Medulla oblongata (tissue), 1 donor: Measurements from ENCODE around the gene KRTAP5-11.
"Not testable (repeated sequence)": the region's sequence is repeated elsewhere in the genome, so short reads cannot be mapped to it uniquely, and the experiment has no call there.

Experiments
- DNase-seq: peaks from one replicate; pipeline ENCODE4 v3.0.0-alpha.2; 2015; ENCODE audit errors: extremely low spot score

Gene KRTAP5-11

GRCh38 chr11:71581826-71582225 lies 849 bp downstream of the KRTAP5-11 start:
- DNase-seq: no peak

- peak; percentile 80 for DNase-seq
These were observed 2.3 kb downstream of the KRTAP5-11 start for GRCh38 chr11:71580057-71581003.

DNA sequence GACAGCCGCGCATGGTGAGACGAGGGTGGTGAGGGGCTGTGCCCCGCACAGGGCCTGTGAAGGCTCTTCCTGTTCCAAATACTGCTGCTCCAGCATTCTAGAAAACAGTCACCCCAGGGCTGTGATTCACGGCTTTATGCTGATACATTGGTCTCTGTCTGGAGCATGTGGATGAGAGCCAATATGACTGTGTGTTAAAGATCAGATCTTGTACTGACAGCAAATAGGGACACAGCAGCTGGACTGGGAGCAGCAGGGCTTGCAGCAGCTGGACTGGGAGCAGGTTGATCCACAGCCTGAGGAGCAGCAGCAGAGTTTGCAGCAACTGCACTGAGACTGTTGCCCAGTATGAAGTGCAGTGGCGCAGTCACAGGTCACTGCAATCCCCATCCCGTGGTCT lies 3.2 kb downstream of the KRTAP5-11 start:
- not testable (repeated sequence) for DNase-seq

DNA sequence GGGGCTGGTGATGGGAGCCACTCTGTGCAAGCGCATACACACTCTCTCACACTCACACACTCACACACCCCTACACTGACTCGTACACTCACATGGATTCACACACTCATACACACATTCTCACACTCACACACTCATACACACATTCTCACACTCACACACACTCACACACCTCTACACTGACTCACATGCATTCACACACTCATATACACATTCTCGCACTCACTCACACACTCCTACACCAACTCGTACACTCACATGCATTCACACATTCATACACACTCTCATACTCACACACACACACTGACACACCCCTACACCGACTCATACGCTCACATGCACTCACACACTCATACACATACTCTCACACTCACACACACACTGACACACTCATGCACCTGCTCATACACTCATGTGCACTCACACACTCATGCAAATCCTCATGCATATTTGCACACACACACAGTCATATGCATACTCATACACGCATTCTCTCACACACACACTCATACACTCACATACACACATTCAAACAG lies 5.1 kb downstream of the KRTAP5-11 start:
- no peak for DNase-seq

- not testable (repeated sequence) for DNase-seq
These were observed 5.8 kb downstream of the KRTAP5-11 start for GRCh38 chr11:71576688-71577465.

DNA sequence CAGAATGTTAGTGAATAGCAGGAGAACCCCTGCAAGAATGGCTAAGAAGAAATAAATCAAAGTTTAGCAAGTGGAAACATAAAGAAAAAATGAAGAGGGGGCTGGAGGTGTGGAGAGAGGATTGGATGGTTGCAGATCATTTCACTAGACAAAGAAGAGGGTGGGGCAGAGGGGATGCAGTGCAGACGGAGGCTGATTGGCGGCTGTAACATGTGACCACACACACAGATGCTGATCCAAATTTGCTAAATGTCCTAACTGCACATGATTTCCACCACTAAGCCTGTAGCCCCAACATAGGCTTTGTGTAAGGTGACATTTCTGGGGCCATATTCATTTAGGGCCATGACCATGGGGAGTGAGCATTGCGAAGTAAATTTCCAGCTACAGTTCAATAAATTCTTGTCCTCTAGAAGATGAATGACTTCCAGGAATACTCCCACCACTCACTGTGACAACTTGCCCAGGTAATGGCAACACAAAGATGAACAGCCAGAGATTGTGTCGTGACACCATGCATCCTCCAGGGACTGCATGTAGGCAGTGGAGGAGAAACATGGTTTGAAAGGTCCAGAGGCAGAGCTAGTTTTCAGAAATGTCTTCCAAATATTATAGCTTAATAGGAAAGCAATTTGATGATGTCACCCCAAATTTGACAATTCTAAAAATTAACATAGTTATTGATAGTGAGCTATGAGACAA lies 6.8 kb downstream of the KRTAP5-11 start:
- DNase-seq: no peak

DNA sequence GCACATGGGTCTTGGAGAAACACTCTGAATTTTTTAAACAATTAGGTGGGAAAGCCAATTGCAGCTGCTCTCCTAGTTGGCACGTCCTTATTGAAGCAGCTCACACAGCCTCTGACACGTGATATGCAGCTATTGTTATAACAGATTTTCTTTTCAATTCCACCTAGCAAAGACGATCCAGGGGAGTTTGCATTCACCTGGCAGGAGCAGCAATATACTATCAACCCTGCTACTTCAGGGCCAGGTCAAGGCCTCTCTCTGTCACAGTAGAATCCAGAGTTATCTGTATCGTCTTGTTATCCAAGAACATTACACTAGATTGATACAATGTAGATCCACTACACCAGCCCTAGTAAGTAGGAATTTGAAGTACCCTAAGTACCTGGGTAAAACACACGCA lies 8.3 kb downstream of the KRTAP5-11 start:
- DNase-seq: no peak

DNA sequence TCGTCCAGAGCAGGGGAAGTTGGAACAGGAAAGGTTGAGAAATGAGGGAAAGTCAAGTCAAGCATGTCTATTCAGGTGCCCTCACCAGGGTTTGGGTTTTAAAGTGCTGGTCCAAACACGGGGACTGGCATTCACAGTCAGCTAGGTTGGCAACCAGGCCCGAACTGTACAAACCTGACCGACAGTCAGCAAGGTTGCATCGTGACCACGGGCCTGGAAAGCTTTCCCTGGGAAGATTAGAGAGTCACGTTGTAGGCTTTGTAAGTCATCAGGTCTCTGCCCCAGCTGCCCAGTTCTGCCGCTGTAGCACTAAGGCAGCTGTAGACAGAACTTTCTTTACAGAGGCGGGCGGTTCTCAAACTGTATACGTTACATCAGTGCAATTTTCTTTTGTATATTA lies 9.9 kb downstream of the KRTAP5-11 start:
- no peak for DNase-seq

GRCh38 chr11:71571101-71571850 lies 11.4 kb downstream of the KRTAP5-11 start:
- DNase-seq: not testable (repeated sequence)

DNA sequence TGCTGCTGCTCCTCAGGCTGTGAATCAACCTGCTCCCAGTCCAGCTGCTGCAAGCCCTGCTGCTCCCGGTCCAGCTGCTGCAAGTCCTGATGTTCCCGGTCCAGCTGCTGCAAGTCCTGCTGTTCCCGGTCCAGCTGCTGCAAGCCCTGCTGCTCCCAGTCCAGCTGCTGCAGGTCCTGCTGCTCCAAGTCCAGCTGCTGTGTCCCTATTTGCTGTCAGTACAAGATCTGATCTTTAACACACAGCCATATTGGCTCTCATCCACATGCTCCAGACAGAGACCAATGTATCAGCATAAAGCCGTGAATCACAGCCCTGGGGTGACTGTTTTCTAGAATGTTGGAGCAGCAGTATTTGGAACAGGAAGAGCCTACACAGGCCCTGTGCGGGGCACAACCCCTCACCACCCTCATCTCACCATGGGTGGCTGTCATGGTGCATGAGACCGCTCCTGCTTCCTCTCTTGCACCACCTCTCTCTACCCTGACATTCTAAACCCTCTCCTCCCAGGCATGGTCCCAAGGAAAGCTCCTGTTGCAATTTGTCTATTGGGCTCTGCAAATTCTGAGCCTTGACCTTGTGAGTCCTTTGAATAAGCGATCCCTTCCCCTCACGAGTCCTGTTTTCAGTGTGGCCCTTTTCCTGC lies 13.8 kb downstream of the KRTAP5-11 start:
- DNase-seq: no peak

DNA sequence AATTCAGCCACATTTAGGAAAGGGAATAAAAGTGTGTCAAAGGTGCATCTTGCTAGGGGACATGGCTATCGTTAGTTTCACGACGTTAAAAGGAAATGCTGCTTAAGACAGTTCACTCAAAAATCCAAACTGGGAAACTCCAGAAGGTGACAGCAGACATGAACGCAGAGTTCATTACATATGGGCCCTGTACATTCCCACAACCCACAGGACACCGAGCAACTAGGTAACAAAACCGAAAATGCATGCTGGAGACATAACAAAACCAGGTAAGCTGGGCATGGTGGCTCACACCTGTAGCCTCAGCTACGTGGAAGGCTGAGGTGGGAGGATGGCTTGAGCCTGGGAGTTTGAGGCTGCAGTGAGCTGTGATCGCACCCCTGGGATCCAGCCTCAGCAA lies 15.0 kb downstream of the KRTAP5-11 start:
- not testable (repeated sequence) for DNase-seq

- not testable (repeated sequence) for DNase-seq
These were observed 15.8 kb downstream of the KRTAP5-11 start for GRCh38 chr11:71566626-71567599.

- no peak for DNase-seq
These were observed 16.5 kb downstream of the KRTAP5-11 start for GRCh38 chr11:71566081-71566620.

DNA sequence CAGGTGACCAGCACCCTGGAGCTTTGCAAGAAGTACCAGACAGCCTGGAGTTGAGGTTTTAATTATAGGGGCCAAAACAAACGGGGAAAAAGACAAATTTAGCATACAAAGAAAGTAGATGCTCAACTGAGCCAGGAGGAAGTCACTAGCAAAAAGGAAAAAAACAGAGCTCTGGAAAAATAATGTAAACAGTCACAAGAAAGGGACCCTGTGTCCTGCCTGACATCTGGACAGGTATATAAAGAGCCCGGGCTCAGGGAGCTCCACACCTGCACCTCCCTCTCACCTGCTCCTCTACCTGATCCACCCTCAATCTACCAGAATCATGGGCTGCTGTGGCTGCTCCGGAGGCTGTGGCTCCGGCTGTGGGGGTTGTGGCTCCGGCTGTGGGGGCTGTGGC lies 17.4 kb downstream of the KRTAP5-11 start, which contains the start of gene KRTAP5-10:
Gene KRTAP5-10, plus strand, starts transcription at position 301 of the 400 bp plus-strand sequence. Its CDS starts 25 bp downstream, at position 326.
- no peak for DNase-seq

DNA sequence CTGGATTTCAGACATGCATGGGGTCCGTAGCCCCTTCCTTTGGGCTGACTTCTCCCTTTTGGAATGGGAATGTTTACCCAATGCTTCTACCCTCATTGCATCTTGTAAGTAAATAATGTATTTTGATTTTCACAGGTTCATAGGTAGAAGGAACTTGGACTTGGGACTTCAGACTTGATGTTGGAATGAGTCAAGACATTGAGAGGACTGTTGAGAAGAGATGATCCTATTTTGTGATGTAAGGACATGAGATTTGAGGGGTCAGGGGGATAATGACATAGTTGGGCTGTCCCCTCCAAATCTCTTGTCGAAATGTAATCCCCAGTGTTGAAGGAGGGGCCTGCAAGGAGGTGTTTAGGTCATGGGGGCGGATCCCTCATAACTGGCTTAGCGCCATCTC lies 18.2 kb downstream of the KRTAP5-11 start:
- no peak for DNase-seq

DNA sequence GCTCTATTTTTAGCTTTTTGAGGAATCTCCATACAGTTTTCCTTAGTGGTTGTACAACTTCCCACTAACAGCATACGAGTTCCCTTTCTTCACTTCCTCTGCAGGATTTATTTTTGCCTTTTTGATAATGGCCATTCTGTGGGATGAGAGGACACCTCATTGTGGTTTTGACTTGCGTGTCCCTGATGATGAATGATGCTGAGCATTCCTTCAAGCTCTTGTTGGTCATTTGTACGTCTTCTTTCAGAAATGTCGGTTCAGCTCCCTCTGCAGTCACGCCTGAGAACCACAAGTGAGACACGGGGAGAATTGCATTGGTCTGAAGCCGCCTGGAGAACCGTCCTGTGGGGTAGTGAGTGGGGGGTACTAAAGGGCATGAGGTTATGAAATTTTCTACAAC lies 19.3 kb downstream of the KRTAP5-11 start:
- DNase-seq: peak; percentile 45

DNA sequence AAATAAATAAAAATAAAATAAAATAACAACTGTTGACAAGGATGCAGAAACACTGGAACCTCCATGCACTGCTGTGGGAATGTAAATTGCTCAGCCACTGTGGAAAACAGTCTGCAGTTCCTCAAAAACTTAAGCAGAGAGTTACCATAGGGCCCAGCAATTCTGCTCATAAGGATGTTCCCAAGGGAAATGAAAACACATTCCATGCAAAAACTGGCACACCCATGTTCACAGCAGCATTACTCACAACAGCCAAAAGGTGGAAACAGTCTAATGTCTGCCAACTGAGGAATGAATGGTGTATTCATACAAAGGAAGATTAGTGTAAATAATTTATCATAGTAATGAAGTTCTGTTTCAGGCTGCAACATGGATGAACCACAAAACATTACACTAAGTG lies 20.6 kb downstream of the KRTAP5-11 start:
- DNase-seq: no peak

DNA sequence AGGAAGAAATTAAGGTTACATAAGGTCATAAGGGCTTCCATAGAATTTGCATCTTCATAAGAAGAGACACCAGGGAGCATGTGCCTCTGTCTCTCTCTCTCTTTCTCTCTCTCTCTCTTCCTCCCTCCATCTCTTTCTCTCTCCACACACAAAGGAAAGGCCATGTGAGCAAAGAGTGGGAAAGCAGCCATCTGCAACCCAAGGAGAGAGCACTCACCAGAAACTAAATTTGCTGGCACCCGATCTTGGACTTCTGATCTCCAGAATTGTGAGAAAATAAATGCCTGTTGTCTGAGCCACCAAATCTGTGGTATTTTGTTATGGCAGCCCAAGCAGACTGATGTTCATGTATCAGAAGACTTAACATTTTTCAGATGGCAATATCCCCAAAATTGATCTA lies 23.7 kb downstream of the KRTAP5-11 start:
- DNase-seq: peak; percentile 73

DNA sequence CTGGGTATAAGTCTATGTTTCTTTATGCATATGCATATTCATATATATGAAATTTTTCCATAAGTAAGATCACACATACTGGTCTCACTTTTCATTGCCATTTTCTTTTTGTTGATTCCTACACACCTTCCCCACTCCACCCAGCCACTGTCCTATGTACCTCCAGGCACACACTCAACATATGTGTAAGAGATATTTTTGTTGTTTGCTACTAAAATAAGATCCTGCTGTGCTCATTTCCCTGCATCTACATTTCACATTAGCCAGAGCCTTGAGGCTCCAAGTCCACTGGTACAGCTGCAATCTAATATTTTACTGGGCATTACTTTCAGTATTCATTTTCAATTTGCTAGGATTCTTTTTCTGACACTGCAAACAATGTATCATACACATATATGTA lies 25.4 kb downstream of the KRTAP5-11 start:
- no peak for DNase-seq
